MV-4-11 (cell line): ENCODE measurements around the gene PLEK.
"Not testable (repeated sequence)": the region's sequence is repeated elsewhere in the genome, so short reads cannot be mapped to it uniquely, and the experiment has no call there.

Experiments
- DNase-seq: peaks from one replicate; lab custom pipeline; 2025; lab: John Stamatoyannopoulos, UW

PLEK gene

GRCh38 chr2:68441994-68442322 is 76.9 kb downstream of the PLEK start:
- DNase-seq = no peak

DNA sequence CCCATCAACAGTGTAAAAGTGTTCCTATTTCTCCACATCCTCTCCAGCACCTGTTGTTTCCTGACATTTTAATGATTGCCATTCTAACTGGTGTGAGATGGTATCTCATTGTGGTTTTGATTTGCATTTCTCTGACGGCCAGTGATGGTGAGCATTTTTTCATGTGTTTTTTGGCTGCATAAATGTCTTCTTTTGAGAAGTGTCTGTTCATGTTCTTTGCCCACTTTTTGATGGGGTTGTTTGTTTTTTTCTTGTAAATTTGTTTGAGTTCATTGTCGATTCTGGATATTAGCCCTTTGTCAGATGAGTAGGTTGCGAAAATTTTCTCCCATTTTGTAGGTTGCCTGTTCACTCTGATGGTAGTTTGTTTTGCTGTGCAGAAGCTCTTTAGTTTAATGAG is 81.3 kb downstream of the PLEK start:
- DNase-seq = not testable (repeated sequence)
